Hepatocyte (in vitro differentiated cells): ENCODE results near the gene STRBP.

Experiments used
- CTCF ChIP-seq: fragments of 200-600 bp; sonication (generic); IDR thresholded peaks from 2 replicates; pipeline ENCODE4 v1.5.1; 2016; ENCODE audit warnings: antibody characterized with exemption, mild to moderate bottlenecking; ENCODE audit not compliant: poor library complexity
- EZH2phosphoT487 ChIP-seq: fragments of 200-600 bp; sonication (generic); IDR thresholded peaks from one replicate; pipeline ENCODE4 v1.6.1; 2018; ENCODE audit warnings: antibody characterized with exemption, mild to moderate bottlenecking, low read depth, moderate library complexity; ENCODE audit not compliant: unreplicated experiment, severe bottlenecking

GRCh38 chr9:123135430-123135829, 133.0 kb downstream of the STRBP start:
- TF ChIP-seq CTCF (no peak), EZH2phosphoT487 (no peak)
